NCI-H1436 treated with DMSO at 0.1 percent for 48 hours (cell line): Measurements from ENCODE around the gene NCKAP5.
"Not testable (repeated sequence)": the region's sequence is repeated elsewhere in the genome, so short reads cannot be mapped to it uniquely, and the experiment has no call there.

Experiments used
- DNase-seq: peaks from one replicate; lab custom pipeline; 2025; lab: John Stamatoyannopoulos, UW

NCKAP5 gene

DNA sequence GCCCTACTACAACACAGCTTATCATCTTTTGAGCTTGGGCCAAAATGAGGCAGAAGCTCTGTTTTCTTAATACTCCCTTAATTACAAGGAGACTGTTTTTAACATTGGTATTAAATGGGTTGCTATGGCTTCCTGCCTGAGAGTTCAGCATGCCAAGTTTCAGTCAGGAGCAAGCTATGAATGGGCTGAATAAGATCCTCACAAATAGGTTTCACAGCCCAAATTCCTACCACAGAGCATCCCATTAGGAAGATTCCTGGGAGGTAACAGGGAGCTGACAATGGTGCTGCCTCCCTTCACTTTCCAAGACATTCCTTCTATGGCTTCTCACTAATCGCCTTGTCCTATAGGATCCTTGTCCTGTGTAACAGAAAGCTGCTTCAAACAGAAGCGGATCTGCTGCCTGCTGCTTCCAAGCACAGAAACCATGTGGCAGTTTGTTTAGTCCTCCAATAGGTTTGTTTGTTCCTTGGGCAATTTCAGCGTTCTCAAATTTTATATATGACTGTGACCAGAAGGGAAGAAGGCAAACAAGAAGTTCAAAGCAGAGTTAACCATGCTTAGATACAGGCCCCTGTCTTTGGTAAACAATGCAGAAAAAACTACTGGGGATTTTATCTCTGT lies 70.9 kb downstream of the NCKAP5 start:
- DNase-seq = no peak

DNA sequence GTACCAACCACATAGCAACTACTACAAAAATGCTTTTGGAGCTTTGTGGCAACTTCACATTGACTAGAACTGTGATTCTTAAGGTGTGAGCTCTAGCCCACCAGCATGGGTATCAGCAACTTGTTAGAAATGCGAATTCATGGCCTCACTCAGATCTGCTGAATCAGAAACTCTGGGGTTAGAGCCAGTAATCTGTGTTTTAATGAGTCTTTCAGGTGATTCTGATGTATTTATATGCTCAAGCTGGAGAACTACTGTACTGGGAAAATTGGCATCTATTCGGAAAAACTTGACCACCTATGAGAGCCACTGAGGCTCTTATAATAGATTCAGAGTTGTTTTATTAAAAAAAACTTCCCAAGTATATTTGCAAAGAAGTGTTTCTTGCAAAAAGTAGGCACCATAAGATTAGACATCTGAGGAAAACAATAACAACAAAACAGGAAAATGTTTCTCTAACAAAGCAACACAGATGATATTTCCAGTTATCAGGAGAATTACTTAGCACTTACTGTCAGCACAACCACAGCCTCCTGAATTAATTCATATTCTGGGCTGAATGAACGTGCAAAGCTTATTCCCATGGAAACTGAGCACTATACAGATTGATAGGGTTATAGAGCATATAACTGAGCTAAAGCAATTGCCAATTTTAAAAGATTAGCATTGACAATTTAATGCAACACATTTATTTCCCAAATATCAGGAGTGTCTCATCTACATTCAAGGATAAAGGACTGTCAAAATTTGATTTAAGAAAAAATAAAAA lies 71.6 kb downstream of the NCKAP5 start:
- DNase-seq = no peak

DNA sequence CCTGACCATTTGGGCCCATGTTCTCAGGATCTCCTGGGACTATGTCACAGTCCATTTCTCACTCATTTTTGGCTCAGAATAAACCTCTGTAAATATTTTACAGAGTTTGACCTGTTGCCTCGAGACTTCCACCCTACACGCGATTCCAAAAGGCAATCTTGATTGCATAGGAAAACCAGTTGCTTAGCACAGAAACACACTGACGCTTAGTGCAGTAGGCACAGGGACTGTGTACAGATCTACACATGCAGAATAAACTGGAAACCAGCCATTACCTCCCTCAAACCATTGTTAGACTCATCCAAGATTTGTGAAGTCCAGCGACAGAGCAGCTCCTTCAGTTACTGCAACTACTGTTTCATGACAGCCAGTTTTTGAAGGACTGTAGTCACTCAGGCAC lies 73.0 kb downstream of the NCKAP5 start:
- no peak for DNase-seq

DNA sequence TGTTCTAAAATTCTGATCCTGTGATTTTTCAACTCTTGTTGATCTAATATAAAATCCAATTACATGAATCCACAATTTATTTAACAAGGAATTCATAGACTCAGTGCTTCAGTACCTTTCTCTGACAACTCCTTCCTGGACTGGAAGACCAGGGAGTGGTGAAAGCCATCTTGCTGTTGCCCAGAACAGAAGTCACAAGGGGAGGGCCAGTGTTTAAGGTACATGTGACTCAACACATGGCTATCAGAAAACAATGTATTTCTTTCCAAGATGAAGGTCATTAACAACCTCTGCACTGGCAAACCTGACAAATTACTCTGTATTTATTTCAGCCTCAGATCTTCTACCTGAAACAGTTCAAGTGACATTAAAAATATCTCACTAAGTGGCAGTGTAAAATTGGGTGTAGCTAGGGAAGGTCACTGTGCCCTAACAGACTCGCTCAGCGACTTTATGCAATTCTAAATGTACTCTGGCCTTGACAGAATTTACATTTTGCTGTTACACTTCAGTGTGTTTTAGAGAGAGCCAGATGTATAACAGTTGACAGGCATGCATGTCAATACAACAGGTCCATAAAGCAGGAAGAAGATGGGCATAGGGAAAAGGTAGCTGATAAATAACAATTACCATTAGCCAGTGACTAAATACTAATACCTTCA lies 75.4 kb downstream of the NCKAP5 start:
- no peak for DNase-seq

DNA sequence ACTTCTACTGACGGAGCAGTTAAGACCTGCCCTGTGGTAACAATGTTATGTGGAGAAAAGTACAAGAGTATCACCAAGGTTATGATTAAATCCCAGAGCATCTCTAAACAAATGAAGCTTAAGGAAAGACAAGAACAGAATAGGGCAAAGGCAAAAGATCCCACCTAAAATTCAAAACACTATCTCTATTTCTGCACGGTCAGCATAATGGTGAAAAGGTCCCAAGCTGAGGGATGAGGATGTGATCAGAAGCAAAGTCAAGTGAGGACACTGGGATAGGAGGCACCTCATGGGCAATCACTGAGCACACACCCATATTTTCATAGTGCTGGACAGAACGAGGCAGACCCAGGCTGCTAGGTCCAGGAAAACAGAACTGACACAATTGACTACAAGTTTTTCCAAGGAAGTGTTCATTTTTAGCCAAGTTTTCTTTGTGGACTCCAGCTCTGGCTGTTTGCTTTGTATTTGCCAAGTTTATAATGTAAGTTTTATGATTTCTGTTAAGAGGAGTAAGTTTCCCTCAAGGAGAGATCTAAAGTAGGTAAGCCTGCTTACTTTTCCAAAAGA lies 77.8 kb downstream of the NCKAP5 start:
- DNase-seq = no peak

DNA sequence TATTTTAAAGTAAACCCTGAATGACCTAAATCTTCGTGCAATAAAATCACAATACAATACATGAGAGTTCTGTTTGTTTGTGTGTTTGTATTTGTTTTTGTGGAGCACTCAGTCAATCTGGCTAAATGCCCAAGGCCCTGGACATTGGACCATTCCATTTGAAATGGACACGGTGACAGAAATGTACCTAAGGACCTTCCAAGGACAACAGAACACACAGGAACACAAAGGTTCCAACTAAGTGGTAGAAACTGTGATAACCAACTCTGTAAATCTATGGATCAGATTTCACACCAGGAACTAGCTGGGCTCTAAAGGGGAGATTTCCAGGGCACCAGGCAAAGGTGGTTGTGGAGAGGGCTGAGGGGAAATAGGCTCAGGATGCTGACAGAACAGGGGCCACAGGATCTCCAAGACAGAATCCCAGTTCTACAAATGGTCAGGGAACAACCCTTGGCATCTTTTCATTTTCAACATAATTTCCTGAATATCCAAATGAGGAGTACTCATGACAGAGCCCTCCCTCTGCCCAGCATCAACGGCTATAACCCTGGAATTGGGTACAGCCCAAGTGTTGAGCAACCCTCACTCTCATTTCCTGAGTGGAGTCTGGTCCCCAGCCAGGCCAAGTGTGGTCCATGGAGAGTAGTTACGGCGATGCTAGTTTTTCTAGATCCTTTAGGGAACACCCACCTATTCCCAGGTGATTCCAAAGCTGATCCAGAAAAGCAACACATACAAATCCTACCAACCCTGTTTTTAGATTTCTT lies 78.4 kb downstream of the NCKAP5 start:
- no peak for DNase-seq

DNA sequence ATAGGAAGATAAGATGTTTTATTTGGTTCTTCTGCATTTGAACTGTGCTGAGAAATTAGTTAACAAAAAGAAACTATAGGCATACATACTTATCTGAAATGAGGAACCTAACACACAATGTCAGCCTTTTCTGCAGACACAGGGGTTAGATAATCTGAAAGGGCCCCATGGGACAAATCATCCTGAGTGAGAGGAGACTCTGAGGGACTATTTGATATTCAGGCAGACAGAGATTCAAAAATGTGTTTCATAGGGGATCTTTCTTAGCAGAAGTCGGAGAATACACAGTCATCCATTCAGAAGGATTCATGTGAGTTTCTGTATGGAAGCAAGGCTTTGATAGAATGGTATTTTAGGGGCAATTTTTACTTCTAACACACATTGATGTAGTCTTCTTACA lies 79.1 kb downstream of the NCKAP5 start:
- no peak for DNase-seq

DNA sequence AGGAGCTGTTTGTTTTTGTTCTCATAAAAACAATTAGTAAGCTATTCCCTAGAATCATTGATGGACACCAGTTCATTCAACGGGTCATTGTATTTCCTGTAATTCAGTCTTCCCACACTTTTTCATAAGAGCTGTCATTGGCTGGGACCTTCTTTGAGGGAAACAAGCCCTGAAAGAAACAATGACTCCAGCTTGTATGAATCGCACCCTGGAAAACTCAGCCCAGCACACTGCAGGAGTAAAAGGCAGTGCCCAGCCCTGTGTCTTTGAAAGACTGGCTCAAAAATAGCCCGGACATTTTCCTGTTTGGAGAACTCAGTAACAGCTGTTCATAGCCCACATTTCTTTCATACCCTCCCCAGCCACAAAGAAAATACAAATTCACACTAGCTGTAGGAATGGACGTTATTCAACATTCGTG lies 81.5 kb downstream of the NCKAP5 start:
- DNase-seq = no peak

DNA sequence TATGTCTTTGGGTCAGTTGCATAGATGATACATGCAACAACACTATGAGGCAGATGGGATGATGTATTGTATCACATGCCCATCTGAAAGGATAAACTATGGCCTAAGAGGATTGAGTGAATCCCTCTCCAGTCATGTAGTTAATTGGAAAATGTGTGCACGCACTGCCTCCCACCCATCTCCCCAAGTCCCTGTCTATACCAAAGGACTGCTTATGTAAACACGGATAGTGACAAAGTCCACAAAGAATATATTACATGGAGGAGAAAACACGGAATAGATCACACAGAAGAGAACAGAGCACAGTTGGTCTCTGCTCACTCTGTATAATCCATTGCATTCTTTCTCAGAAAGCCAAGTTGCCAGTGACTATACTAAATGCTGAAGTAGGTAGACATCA lies 82.4 kb downstream of the NCKAP5 start:
- DNase-seq = no peak

DNA sequence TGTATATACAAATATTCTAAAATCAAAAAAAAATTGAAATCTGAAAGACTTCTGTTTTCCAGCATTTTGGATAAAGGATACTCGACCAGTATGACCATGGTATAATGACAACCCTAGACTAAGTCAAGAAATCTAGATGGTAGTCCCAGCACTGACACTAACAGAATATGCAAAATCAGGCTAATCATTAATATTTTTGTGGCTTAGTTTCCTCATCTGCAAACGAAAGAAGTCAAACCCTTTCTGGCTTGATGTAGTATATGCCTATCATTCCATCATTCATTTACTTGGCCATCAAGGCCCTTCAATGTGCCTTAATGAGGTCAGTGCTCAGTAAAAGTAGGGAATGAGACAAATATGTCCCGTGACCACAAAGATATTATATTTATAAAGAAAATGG lies 83.5 kb downstream of the NCKAP5 start:
- DNase-seq = no peak

DNA sequence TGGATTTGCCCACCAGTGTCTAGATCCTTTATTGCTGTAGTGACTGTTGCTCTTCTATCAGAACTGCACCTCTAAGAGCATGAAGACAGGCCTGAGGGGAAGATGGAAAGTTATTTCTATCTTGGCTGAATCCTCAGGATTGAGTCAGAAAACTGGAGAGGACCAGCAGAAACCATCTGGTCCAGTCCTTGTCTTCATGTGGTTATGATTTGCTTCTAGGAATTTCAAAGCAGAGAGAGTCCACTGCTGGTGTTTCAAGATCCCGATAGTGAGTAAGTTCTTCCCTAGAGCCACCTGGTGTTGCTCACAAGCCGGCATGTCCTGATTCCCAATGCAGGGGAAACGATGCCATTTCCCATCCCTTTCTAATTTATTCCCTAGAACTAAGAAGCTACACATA lies 84.2 kb downstream of the NCKAP5 start:
- DNase-seq = no peak

DNA sequence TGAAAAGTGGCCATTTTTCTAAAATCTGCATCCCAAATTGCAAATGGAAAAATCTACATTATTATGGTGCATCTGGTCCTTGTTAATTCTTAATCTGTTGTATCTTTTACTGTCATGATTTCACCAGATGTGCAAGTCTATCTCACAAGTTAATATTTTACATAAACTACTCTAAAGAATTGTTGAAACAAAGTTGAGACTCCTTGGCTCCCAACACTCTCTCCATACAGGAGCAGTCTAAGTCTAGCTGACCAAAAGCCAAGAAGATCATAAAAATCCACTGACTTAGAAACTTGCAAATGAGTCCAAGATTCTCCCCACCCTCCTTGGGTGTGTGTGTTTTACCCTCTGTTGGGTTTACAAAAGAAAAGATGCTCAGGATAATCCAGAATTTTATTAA lies 85.1 kb downstream of the NCKAP5 start:
- no peak for DNase-seq

DNA sequence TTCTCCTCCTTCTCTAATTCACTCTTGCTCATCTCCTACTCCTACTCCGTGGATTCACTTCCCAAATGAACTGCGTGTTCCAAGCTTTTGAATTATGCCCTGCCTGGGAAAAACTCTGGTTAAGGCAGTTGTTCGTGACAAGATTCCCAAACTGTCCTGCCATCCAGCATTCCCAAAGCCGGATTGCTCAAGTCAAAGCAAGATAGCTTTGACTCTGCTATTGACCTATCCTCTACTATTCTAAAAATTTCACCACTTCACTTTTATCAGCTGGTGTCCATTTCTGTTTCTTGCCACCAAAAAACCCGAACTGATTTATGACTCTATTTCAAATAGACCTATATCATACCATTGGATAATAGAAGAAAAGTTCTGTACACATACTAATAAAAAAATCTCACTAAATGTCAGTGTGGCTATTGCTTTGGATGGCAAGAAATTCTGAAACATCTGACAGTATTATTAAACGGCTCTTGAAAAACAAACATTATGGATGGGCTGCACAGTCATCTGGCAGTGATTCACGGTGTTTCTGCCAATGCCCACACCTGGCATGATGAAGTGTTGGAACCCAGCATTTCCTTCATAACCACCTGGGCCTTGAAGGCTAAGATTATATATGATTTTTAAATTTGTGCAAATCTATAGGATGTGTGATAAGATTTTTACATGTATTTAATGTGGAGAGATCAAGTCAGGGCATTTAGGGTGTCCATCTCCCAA lies 87.4 kb downstream of the NCKAP5 start:
- no peak for DNase-seq

DNA sequence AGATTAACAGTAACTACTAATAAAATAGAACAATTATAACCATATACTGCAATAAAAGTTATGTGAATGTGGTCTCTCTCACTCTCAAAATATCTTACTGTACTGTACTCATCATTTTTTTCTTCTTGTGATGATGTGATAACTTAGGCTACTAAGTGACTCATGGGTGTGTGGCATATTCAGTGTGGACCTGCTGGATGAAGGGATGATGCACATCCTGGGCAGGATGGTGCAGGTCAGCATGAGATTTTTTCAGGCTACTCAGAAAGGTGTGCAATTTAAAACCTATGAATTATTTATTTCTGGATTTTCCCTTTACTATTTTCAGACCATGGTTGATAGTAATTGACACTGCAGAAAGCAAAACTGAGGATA lies 90.7 kb downstream of the NCKAP5 start:
- no peak for DNase-seq

DNA sequence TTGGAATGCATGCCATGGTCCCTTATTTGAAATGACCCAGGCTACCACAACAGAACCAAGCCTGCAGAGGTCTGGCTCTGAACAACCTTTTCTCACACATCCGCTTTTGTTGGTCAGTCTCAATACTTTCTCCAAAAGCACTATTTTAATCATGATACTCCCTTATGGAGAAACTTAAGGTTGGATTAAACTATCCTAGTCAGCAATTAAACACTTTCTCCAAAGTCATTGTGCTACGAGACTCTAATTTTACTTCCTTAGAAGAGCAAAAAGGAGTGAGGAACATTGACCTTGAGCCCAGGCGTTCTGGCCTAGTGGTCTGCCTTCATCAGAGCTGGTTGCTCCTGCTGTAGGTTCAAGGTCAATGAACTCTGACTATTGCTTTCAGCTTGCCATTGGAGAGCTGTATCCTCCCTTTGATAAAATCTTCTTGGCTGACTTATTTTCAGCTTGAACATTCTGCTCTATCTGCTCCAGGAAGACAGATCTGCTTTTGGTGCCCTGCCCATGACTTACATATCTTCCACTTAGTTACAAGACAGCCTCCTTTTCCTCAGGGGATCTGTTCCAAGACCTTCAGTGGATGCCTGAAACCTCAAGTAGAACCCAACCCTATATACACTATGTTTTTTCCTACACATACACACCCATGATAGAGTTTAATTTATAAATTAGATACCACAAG lies 91.2 kb downstream of the NCKAP5 start:
- no peak for DNase-seq

DNA sequence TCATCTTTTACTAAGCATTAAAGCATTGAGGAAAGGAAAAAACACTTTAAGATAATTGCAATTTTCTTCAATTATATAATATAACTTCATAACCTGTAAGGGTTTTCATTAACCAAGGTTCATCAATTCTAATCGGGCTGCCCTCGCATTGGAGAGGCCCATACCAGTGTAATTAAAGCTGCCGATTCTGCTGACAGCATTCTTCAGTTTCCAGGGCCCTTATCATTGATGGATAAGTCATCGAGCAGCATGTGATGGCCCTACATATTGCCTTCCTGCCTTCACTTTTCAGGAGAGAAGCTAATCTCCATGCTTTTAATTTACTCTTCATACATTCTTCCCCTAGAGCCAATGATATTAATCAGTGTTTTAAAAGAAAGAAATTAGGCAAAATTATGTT lies 92.0 kb downstream of the NCKAP5 start:
- DNase-seq = no peak

DNA sequence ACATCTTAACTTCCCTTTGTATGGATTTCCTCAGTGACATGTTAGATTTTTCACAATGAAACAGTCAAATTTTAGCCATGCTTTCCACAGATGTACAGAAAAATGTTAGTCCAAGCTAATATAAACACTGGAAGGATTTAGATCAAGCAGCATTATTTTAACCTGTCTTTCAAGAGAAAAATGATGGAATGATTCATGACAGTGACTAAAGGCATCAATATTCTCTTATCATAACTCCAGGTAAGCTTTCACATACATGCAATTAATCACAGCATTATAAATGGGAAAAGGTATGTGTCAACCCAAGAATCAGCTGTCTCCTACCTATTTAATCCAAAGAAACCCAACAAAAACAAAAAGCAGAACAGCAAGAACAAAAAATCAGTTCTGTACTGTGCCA lies 92.7 kb downstream of the NCKAP5 start:
- DNase-seq = no peak

DNA sequence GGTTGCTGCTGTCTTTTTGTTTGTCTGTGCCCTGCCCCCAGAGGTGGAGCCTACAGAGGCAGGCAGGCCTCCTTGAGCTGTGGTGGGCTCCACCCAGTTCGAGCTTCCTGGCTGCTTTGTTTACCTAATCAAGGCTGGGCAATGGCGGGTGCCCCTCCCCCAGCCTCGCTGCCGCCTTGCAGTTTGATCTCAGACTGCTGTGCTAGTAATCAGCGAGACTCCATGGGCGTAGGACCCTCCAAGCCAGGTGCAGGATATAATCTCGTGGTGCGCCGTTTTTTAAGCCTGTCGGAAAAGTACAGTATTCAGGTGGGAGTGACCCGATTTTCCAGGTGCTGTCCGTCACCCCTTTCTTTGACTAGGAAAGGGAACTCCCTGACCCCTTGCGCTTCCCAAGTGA lies 97.8 kb downstream of the NCKAP5 start:
- DNase-seq = not testable (repeated sequence)

DNA sequence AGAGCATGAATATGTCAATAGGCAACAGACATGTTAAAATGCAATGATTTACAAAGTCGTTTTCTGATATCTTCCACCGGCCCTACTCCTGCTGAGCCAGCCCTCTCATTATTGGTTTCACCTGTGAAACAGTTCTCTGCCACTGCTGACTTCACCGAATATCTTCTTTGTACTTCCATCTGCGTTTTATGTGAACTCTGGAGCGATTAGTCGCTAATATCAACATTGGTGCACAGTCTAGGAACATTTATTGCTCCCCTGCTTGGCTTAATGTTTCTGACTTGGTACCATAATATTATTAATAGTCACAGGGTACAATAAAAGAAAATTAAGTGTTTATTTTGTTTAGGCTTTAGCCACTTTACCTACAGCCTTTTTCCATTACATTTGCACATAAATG lies 105.5 kb downstream of the NCKAP5 start:
- no peak for DNase-seq

DNA sequence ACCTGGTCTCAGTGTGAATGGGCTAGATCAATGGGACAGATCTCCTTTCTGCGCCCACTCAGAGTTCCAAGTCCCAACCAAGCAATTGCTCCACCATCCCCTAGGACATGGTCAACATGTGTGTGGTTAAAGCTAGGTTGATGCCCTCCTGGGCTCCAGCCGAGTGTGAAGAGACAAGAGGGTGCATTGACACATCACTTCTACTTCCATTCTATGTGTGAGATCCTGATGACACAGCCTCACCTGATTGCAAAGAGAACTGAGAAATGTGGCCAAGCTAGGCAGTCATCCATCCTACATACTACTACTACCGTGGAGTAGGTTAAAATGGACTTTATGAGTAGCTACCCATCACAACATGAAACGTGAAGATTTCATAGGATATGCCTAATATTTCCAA lies 106.8 kb downstream of the NCKAP5 start:
- no peak for DNase-seq

DNA sequence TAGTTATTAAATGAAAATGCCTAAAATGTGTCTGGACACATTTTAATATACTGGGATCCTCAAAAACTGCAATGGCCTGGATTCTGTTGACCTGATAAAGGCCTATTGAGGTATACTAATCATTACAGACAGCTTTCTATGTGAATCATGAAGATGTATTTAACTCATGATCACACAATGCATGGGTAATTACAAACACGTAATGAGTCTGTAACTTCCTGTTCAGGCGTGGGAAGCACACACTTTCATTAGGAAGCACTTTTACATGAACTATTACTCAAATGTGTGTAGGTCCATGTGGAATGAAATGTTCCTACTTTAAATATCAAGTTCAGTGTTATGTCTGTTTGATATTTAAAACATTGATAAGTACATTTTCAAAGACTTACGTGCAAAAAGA lies 108.7 kb downstream of the NCKAP5 start:
- DNase-seq = no peak
